ENCODE measurements around the gene KCNT2.

The KCNT2 gene

GRCh38 chr1:196376630-196377328, 231.5 kb downstream of the KCNT2 start:
- intact Hi-C loops (cut with DNase I; ENCODE audit: low total_unique reads), result no loop called here
- H3K36me3 ChIP-seq, result no peaks in the 10 kb centered on the region
- TF ChIP-seq CTCF (IDR thresholded peaks at IDR 0.05), result no peak
- no peak overlapping the region for H3K27ac ChIP-seq
- no peaks in the 10 kb centered on the region for H3K9me3 ChIP-seq
- no peak overlapping the region for H3K4me3 ChIP-seq
- no peak for DNase-seq
- H3K27me3 ChIP-seq, result no peaks in the 10 kb centered on the region
- H3K4me1 ChIP-seq, result no peaks in the 10 kb centered on the region

GRCh38 chr1:196373798-196374197, 234.4 kb downstream of the KCNT2 start:
- DNase-seq, result no peak
- H3K9me3 ChIP-seq, result no peaks in the 10 kb centered on the region
- H3K4me1 ChIP-seq, result no peaks in the 10 kb centered on the region
- no peaks in the 10 kb centered on the region for H3K36me3 ChIP-seq
- intact Hi-C loops (cut with DNase I; ENCODE audit: low total_unique reads), result no loop called here
- H3K27me3 ChIP-seq, result no peaks in the 10 kb centered on the region
- H3K4me3 ChIP-seq, result no peak overlapping the region
- no peak overlapping the region for H3K27ac ChIP-seq
- TF ChIP-seq CTCF (IDR thresholded peaks at IDR 0.05), result no peak

GRCh38 chr1:196372896-196373536, 235.2 kb downstream of the KCNT2 start:
- intact Hi-C loops (cut with DNase I; ENCODE audit: low total_unique reads), result no loop called here
- TF ChIP-seq CTCF (IDR thresholded peaks at IDR 0.05), result peak; percentile 15 to 31
- Histone ChIP-seq H3K4me3 (no peak overlapping the region), H3K27ac (no peak overlapping the region), H3K27me3 (no peaks in the 10 kb centered on the region), H3K9me3 (no peaks in the 10 kb centered on the region), H3K36me3 (no peaks in the 10 kb centered on the region), H3K4me1 (no peaks in the 10 kb centered on the region)
- DNase-seq, result no peak

- intact Hi-C loops (cut with DNase I; ENCODE audit: low total_unique reads), result no loop called here
- no peak for TF ChIP-seq CTCF (IDR thresholded peaks at IDR 0.05)
- H3K27me3 ChIP-seq, result no peaks in the 10 kb centered on the region
- H3K4me1 ChIP-seq, result no peaks in the 10 kb centered on the region
- no peaks in the 10 kb centered on the region for H3K9me3 ChIP-seq
- no peaks in the 10 kb centered on the region for H3K36me3 ChIP-seq
- DNase-seq, result no peak
- H3K27ac ChIP-seq, result no peak overlapping the region
- H3K4me3 ChIP-seq, result no peak overlapping the region
Measured at GRCh38 chr1:196367838-196368237, 240.4 kb downstream of the KCNT2 start.

- no peaks in the 10 kb centered on the region for H3K36me3 ChIP-seq
- TF ChIP-seq CTCF (IDR thresholded peaks at IDR 0.05), result no peak
- H3K9me3 ChIP-seq, result no peaks in the 10 kb centered on the region
- H3K27ac ChIP-seq, result no peak overlapping the region
- intact Hi-C loops (cut with DNase I; ENCODE audit: low total_unique reads), result no loop called here
- no peaks in the 10 kb centered on the region for H3K4me1 ChIP-seq
- H3K27me3 ChIP-seq, result no peaks in the 10 kb centered on the region
- DNase-seq, result no peak
- H3K4me3 ChIP-seq, result no peak overlapping the region
Measured at GRCh38 chr1:196366817-196367495, 241.3 kb downstream of the KCNT2 start.
